Mesenchymal stem cell (in vitro differentiated cells and primary cell): Measurements from ENCODE around the gene HEG1.

ENCODE experiments used
- DNase-seq: peaks from one replicate; pipeline ENCODE4 v3.0.0-alpha.2; 2013
- H2AFZ ChIP-seq: one replicate; pipeline ENCODE4 v1.6.1; 2013; ENCODE audit warnings: low read depth, mild to moderate bottlenecking, control low read depth, inconsistent platforms, low read length, moderate library complexity
- H2AK5ac ChIP-seq: 2 replicates; pipeline ENCODE4 v1.6.1; 2013; ENCODE audit warnings: low read length, moderate library complexity, mild to moderate bottlenecking, inconsistent platforms; ENCODE audit not compliant: severe bottlenecking
- H2BK120ac ChIP-seq: one replicate; pipeline ENCODE4 v1.6.1; 2013; ENCODE audit warnings: low read depth, mild to moderate bottlenecking, inconsistent platforms, low read length, moderate library complexity
- H2BK12ac ChIP-seq, 2 experiments: one replicate each; pipeline ENCODE4 v1.6.1; 2013; ENCODE audit warnings: inconsistent platforms in 2 of 2, low read length in 2 of 2, mild to moderate bottlenecking in 2 of 2, moderate library complexity in 2 of 2, control low read depth in 1 of 2
- H2BK15ac ChIP-seq: one replicate; pipeline ENCODE4 v1.6.1; 2013; ENCODE audit warnings: mild to moderate bottlenecking, low read depth, inconsistent platforms; ENCODE audit not compliant: poor library complexity, severe bottlenecking
- H2BK5ac ChIP-seq: 2 replicates; pipeline ENCODE4 v1.6.1; 2013; ENCODE audit warnings: low read depth, mild to moderate bottlenecking, low read length, control low read depth, inconsistent platforms; ENCODE audit not compliant: poor library complexity, severe bottlenecking
- H3K14ac ChIP-seq, 2 experiments: one replicate each; pipeline ENCODE4 v1.6.1; 2013; ENCODE audit warnings: inconsistent platforms in 2 of 2, low read length in 2 of 2, control low read depth in 1 of 2, mild to moderate bottlenecking in 1 of 2, moderate library complexity in 1 of 2
- H3K18ac ChIP-seq, 2 experiments: one replicate each; pipeline ENCODE4 v1.6.1; 2013; ENCODE audit warnings: inconsistent platforms in 2 of 2, low read length in 2 of 2, control low read depth in 1 of 2, low read depth in 1 of 2, mild to moderate bottlenecking in 1 of 2
- H3K23ac ChIP-seq, 2 experiments: one replicate each; pipeline ENCODE4 v1.6.1; 2013; ENCODE audit warnings: inconsistent platforms in 2 of 2, low read length in 2 of 2, mild to moderate bottlenecking in 2 of 2, moderate library complexity in 2 of 2, control low read depth in 1 of 2
- H3K27ac ChIP-seq: 2 replicates; pipeline ENCODE4 v1.5.1; 2013; ENCODE audit warnings: mild to moderate bottlenecking, moderate library complexity, low read length, control low read depth, inconsistent platforms; ENCODE audit not compliant: poor library complexity, severe bottlenecking
- H3K27me3 ChIP-seq, 2 experiments: 2 replicates each; pipeline versions ENCODE4 v1.6.1 to v1.7.0; 2013; ENCODE audit warnings: low read length in 2 of 2, mild to moderate bottlenecking in 2 of 2, moderate library complexity in 2 of 2, control low read depth in 1 of 2, inconsistent platforms in 1 of 2; ENCODE audit not compliant: control insufficient read depth in 1 of 2, insufficient read depth in 1 of 2
- H3K36me3 ChIP-seq, 2 experiments: 2 replicates each; pipeline versions ENCODE4 v1.6.1 to v1.7.0; 2013; ENCODE audit warnings: low read length in 2 of 2, control low read depth in 1 of 2, inconsistent platforms in 1 of 2, low read depth in 1 of 2, mild to moderate bottlenecking in 1 of 2; ENCODE audit not compliant: insufficient read depth in 2 of 2, control insufficient read depth in 1 of 2
- H3K4ac ChIP-seq, 2 experiments: one replicate each; pipeline ENCODE4 v1.6.1; 2013; ENCODE audit warnings: inconsistent platforms in 2 of 2, low read length in 2 of 2, mild to moderate bottlenecking in 2 of 2, moderate library complexity in 2 of 2, control low read depth in 1 of 2, low read depth in 1 of 2
- H3K4me1 ChIP-seq: 2 replicates; pipeline ENCODE4 v1.6.1; 2013; ENCODE audit warnings: low read depth, low read length, control low read depth; ENCODE audit not compliant: control insufficient read depth, insufficient read depth
- H3K4me2 ChIP-seq: 2 replicates; pipeline ENCODE4 v1.6.1; 2013; ENCODE audit warnings: low read length, mild to moderate bottlenecking, inconsistent platforms; ENCODE audit not compliant: poor library complexity, severe bottlenecking
- H3K4me3 ChIP-seq, 2 experiments: 2 replicates each; pipeline versions ENCODE4 v1.5.1 to v1.7.0; 2013; ENCODE audit warnings: low read length in 2 of 2, mild to moderate bottlenecking in 2 of 2, control low read depth in 1 of 2, low read depth in 1 of 2; ENCODE audit not compliant: insufficient read depth in 1 of 2
- H3K79me1 ChIP-seq: replicated peaks from 2 replicates; pipeline ENCODE4 v1.6.1; 2013; ENCODE audit warnings: mild to moderate bottlenecking, control low read depth, low read length, inconsistent platforms; ENCODE audit not compliant: poor library complexity, severe bottlenecking
- H3K9ac ChIP-seq: 2 replicates; pipeline ENCODE4 v1.7.0; 2013; ENCODE audit warnings: mild to moderate bottlenecking, low read length, moderate library complexity
- H3K9me3 ChIP-seq: 2 replicates; pipeline ENCODE4 v1.7.0; 2013; ENCODE audit warnings: mild to moderate bottlenecking, low read length; ENCODE audit not compliant: control insufficient read depth
- H4K8ac ChIP-seq: one replicate; pipeline ENCODE4 v1.6.1; 2013; ENCODE audit warnings: inconsistent platforms, mild to moderate bottlenecking, low read length, moderate library complexity
- H4K91ac ChIP-seq: one replicate; pipeline ENCODE4 v1.6.1; 2013; ENCODE audit warnings: mild to moderate bottlenecking, low read length, inconsistent platforms
- WGBS: methylation state at CpG from one replicate; pipeline ENCODE4 v1.1.7; 2013; ENCODE audit warnings: mixed read lengths; 5-methylcytosine and 5-hydroxymethylcytosine counted together

HEG1 gene

DNA sequence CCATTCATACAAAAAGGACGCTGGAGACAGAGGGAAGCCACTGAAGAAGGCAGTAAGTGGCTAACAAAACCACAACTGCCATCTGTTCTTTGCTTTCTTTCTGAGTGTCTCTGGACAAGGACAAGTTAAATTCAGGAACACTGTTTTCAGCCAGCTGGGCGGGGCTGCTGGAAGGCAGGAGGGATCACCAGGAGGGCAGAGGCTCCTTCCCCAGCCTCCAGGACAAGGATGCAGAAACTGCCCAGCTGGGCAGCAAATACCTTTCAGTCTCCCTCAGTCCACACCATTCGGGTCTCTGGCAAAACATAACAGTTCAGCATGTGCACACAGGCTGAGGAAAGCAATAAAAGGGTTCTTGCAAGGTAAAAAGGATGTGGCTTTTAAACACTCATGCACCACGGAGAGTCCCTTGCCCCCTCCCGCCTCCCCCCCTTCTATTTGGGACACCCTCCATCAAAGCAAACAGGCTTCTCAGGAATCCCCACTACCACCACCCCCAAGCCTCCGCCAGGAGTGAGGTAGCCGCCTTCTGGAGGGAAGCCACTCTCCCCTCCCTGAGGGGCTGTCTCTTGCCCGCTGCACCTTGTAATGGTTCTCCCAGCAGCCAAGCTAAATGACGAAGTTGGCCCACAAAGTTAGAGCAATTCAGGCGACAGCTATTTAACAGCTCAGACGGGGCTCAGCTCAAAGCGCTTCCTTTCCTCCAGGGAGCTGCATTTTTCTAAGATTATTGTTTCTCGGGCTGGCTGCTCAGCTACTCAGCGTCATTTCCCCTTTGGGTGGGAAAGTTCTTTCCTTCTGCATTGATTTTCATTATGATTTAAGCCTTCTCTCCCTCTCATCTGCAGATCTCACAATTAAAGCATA lies 3.8 kb downstream of the HEG1 start:
- H3K4me2 ChIP-seq, result peak overlapping the region; percentile 59
- H3K14ac ChIP-seq, result peak overlapping the region in 1 of 2 experiments; percentile 2
- peak overlapping the region; percentile 6 for H2BK15ac ChIP-seq
- peak overlapping the region in 1 of 2 experiments; percentile 68 for H3K23ac ChIP-seq
- H3K4me1 ChIP-seq, result peaks cover 17% of the 10 kb centered on the region
- H3K27me3 ChIP-seq, result no peaks in the 10 kb centered on the region
- peak overlapping the region; percentile 38 to 81 for H2BK12ac ChIP-seq
- H3K9me3 ChIP-seq, result no peaks in the 10 kb centered on the region
- peak overlapping the region; percentile 27 for H4K8ac ChIP-seq
- H3K27ac ChIP-seq, result peak overlapping the region; percentile 75
- peaks cover 16 to 48% of the 10 kb centered on the region in 2 experiments for H3K36me3 ChIP-seq
- H3K9ac ChIP-seq, result peak overlapping the region; percentile 98
- no peak overlapping the region for H2BK5ac ChIP-seq
- H4K91ac ChIP-seq, result no peak overlapping the region
- H3K79me1 ChIP-seq, result peaks cover 19% of the 10 kb centered on the region
- WGBS, result 2% methylated on average over 14 of the region's 14 CpGs
- H3K4ac ChIP-seq, result peak overlapping the region; percentile 24 to 54
- peak overlapping the region in 1 of 2 experiments; percentile 94 for H3K4me3 ChIP-seq
- DNase-seq, result peak; percentile 89
- H2AFZ ChIP-seq, result no peak overlapping the region
- H3K18ac ChIP-seq, result peak overlapping the region; percentile 42 to 79
- peak overlapping the region; percentile 65 for H2BK120ac ChIP-seq
- H2AK5ac ChIP-seq, result no peak overlapping the region

GRCh38 chr3:125051205-125051604 lies 4.6 kb downstream of the HEG1 start:
- H3K14ac ChIP-seq, result no peak overlapping the region
- DNase-seq, result no peak
- peaks cover 17 to 54% of the 10 kb centered on the region in 2 experiments for H3K36me3 ChIP-seq
- peaks cover 22% of the 10 kb centered on the region for H3K79me1 ChIP-seq
- no peak overlapping the region for H2AFZ ChIP-seq
- H3K27ac ChIP-seq, result peak overlapping the region; percentile 75
- no peak overlapping the region for H4K91ac ChIP-seq
- no peaks in the 10 kb centered on the region for H3K27me3 ChIP-seq
- H2BK5ac ChIP-seq, result no peak overlapping the region
- no peak overlapping the region for H3K4me3 ChIP-seq
- no peak overlapping the region for H3K23ac ChIP-seq
- no peak overlapping the region for H4K8ac ChIP-seq
- no peak overlapping the region for H2BK12ac ChIP-seq
- H2BK120ac ChIP-seq, result no peak overlapping the region
- H3K9me3 ChIP-seq, result no peaks in the 10 kb centered on the region
- peak overlapping the region; percentile 59 for H3K4me2 ChIP-seq
- H2BK15ac ChIP-seq, result peak overlapping the region; percentile 31
- peak overlapping the region in 1 of 2 experiments; percentile 42 for H3K18ac ChIP-seq
- 83% methylated on average over 3 of the region's 7 CpGs for WGBS
- peaks cover 18% of the 10 kb centered on the region for H3K4me1 ChIP-seq
- H3K4ac ChIP-seq, result no peak overlapping the region
- H2AK5ac ChIP-seq, result no peak overlapping the region
- H3K9ac ChIP-seq, result peak overlapping the region; percentile 98

- no peak overlapping the region for H2BK15ac ChIP-seq
- no peak overlapping the region for H3K4me2 ChIP-seq
- no peaks in the 10 kb centered on the region for H3K9me3 ChIP-seq
- H3K27me3 ChIP-seq, result no peaks in the 10 kb centered on the region
- peaks cover 17 to 54% of the 10 kb centered on the region in 2 experiments for H3K36me3 ChIP-seq
- H3K23ac ChIP-seq, result no peak overlapping the region
- H4K8ac ChIP-seq, result no peak overlapping the region
- no peak overlapping the region for H2BK120ac ChIP-seq
- H3K4me1 ChIP-seq, result peaks cover 19% of the 10 kb centered on the region
- H2BK5ac ChIP-seq, result no peak overlapping the region
- H3K9ac ChIP-seq, result no peak overlapping the region
- H3K18ac ChIP-seq, result no peak overlapping the region
- H3K4me3 ChIP-seq, result no peak overlapping the region
- H3K14ac ChIP-seq, result no peak overlapping the region
- H3K79me1 ChIP-seq, result peaks cover 22% of the 10 kb centered on the region
- WGBS, result 93% methylated on average over 6 of the region's 6 CpGs
- no peak overlapping the region for H2BK12ac ChIP-seq
- no peak for DNase-seq
- H4K91ac ChIP-seq, result peak overlapping the region; percentile 21
- H3K4ac ChIP-seq, result no peak overlapping the region
- no peak overlapping the region for H2AFZ ChIP-seq
- no peak overlapping the region for H2AK5ac ChIP-seq
- no peak overlapping the region for H3K27ac ChIP-seq
Measured at GRCh38 chr3:125050488-125051090, 5.2 kb downstream of the HEG1 start.

DNA sequence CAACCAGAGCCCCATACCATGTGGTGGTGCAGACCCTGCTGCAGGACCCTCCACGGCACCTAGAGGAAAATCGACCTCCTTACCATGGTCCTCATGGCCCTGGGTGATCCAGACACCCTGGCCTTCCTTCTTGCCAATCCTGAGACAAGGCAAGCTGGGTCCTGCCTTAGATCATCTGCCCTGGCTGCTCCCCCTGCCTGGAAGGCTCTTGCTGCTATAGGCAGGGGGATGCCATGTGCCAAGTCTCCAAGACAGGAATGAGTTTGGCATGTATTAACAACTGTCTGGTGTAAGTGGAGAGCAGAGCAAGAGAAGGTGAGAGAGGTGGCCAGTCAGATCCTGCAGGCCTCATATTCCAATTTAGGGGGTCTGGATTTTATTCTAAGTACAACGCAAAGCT lies 7.5 kb downstream of the HEG1 start:
- H3K9ac ChIP-seq, result no peak overlapping the region
- no peaks in the 10 kb centered on the region for H3K27me3 ChIP-seq
- H4K8ac ChIP-seq, result no peak overlapping the region
- H2AK5ac ChIP-seq, result no peak overlapping the region
- 96% methylated on average over 3 of the region's 3 CpGs for WGBS
- no peak overlapping the region for H3K23ac ChIP-seq
- no peak overlapping the region for H3K14ac ChIP-seq
- no peak overlapping the region for H3K4me2 ChIP-seq
- H3K79me1 ChIP-seq, result peaks cover 28% of the 10 kb centered on the region
- no peaks in the 10 kb centered on the region for H3K9me3 ChIP-seq
- no peak overlapping the region for H2BK5ac ChIP-seq
- no peak overlapping the region for H2BK15ac ChIP-seq
- no peak overlapping the region for H3K4me3 ChIP-seq
- no peak overlapping the region for H4K91ac ChIP-seq
- no peak overlapping the region for H2BK120ac ChIP-seq
- no peak for DNase-seq
- peaks cover 26% of the 10 kb centered on the region for H3K4me1 ChIP-seq
- peak overlapping the region in 1 of 2 experiments; percentile 24 for H3K4ac ChIP-seq
- H3K27ac ChIP-seq, result no peak overlapping the region
- peak overlapping the region in 1 of 2 experiments; percentile 37 for H3K18ac ChIP-seq
- no peak overlapping the region for H2AFZ ChIP-seq
- H3K36me3 ChIP-seq, result peaks cover 17 to 50% of the 10 kb centered on the region in 2 experiments
- peak overlapping the region in 1 of 2 experiments; percentile 31 for H2BK12ac ChIP-seq
